ENCODE measurements around the gene ARHGAP9. TPM values are rescaled to one million over a fixed set of nuclear protein-coding genes. Genes with fewer than 3 reads are reported as not detected.

ARHGAP9 gene
- total RNA-seq, 4 donors from 2014 or later: 16.5 to 220 (median 28.2) TPM

- Histone ChIP-seq H3K27me3 (no peaks in the 10 kb centered on the region), H3K4me3 (no peak overlapping the region), H3K36me3 (peaks cover 0 to 59% (median 4%) of the 10 kb centered on the region in 3 donors), H3K4me1 (peaks cover 4 to 40% (median 20%) of the 10 kb centered on the region in 4 donors), H3K27ac (no peak overlapping the region), H3K9me3 (no peaks in the 10 kb centered on the region)
- no peak for DNase-seq
- TF ChIP-seq POLR2A (IDR thresholded peaks at IDR 0.05) (no peak), CTCF (IDR thresholded peaks at IDR 0.05) (no peak)
Observed at GRCh38 chr12:57525615-57526383, 46.1 kb upstream of the ARHGAP9 start.

- peak in 2 of 3 donors; percentile 61 to 63 for DNase-seq
Observed at GRCh38 chr12:57524814-57525614, 45.3 kb upstream of the ARHGAP9 start.

GRCh38 chr12:57523706-57524614, 44.3 kb upstream of the ARHGAP9 start:
- DNase-seq: no peak
- Histone ChIP-seq H3K27ac (peak overlapping the region; percentile 90 to 98 (median 96)), H3K9me3 (no peaks in the 10 kb centered on the region), H3K4me3 (peak overlapping the region; percentile 76 to 83 (median 80)), H3K4me1 (peaks cover 4 to 46% (median 25%) of the 10 kb centered on the region in 4 donors), H3K27me3 (no peaks in the 10 kb centered on the region), H3K36me3 (peaks cover 0 to 40% (median 0%) of the 10 kb centered on the region in 3 donors)
- TF ChIP-seq CTCF (IDR thresholded peaks at IDR 0.05) (no peak), POLR2A (IDR thresholded peaks at IDR 0.05) (no peak)

More at GRCh38 chr12:57524814-57525614, 45.3 kb upstream of the ARHGAP9 start:
- Histone ChIP-seq H3K27me3 (no peaks in the 10 kb centered on the region), H3K36me3 (peaks cover 0 to 51% (median 4%) of the 10 kb centered on the region in 3 donors), H3K27ac (peak overlapping the region in 1 of 4 donors; percentile 18), H3K9me3 (no peaks in the 10 kb centered on the region), H3K4me1 (peaks cover 4 to 41% (median 20%) of the 10 kb centered on the region in 4 donors), H3K4me3 (no peak overlapping the region)
- no peak for TF ChIP-seq CTCF (IDR thresholded peaks at IDR 0.05)
- TF ChIP-seq POLR2A (IDR thresholded peaks at IDR 0.05): no peak

- Histone ChIP-seq H3K27me3 (no peaks in the 10 kb centered on the region), H3K36me3 (peaks cover 0 to 31% (median 0%) of the 10 kb centered on the region in 3 donors), H3K4me3 (peak overlapping the region; percentile 76 to 83 (median 80)), H3K27ac (peak overlapping the region; percentile 90 to 98 (median 96)), H3K4me1 (peaks cover 4 to 55% (median 29%) of the 10 kb centered on the region in 4 donors), H3K9me3 (no peaks in the 10 kb centered on the region)
- peak in 2 of 3 donors; percentile 54 to 77 for DNase-seq
- TF ChIP-seq POLR2A (IDR thresholded peaks at IDR 0.05) (peak in 1 of 2 donors; percentile 51), CTCF (IDR thresholded peaks at IDR 0.05) (peak in 2 of 6 experiments; percentile 10 to 13)
Observed at GRCh38 chr12:57522887-57523705, 43.4 kb upstream of the ARHGAP9 start.
